ENCODE measurements around the gene RBL1.

DNA sequence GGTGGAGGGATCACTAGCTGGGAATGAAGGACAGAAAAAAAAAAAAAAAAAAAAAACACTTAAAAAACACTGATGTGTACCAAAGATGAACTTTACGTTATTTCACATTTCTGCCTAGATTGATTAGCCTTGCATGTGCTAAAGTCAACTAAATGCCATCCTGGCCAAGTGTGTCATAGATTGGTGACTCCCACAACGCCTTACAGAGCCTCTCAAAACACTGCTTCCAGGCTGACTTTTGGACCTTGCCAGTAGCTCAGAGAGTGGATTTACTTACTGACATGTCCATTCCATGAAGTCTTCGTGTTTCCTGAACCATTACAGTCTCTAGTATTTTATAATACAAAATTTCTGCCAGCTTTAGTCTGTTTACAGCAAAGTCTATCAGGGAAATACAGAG lies 40.5 kb downstream of the RBL1 start:
- TF ChIP-seq CTCF (IDR thresholded peaks at IDR 0.05) (no peak), ZFX (IDR thresholded peaks at IDR 0.05; ENCODE audit: borderline replicate concordance) (no peak)

All from 22Rv1 (cell line).